Aorta (tissue), 5 donors: ENCODE results near the gene HS3ST5. TPM values are rescaled to one million over a fixed set of nuclear protein-coding genes. Genes with fewer than 3 reads are reported as not detected.
"Not testable (repeated sequence)": the region's sequence is repeated elsewhere in the genome, so short reads cannot be mapped to it uniquely, and the experiment has no call there.

ENCODE experiments used
- ATAC-seq: fragments of 200-7000 bp; cut with Tn5 transposase; one replicate; pipeline ENCODE4 v1.9.1; 2022; ENCODE audit warnings: moderate library complexity; ENCODE audit not compliant: low FRiP score
- DNase-seq, 2 donors: peaks; one replicate each; pipeline ENCODE4 v3.0.0-alpha.2; 2020
- H3K27ac ChIP-seq, 2 donors: one replicate each; pipeline ENCODE4 v1.5.1; 2013; ENCODE audit warnings: low read length in 2 of 2, mild to moderate bottlenecking in 2 of 2, moderate library complexity in 2 of 2, control low read depth in 1 of 2, inconsistent platforms in 1 of 2, low read depth in 1 of 2
- H3K27me3 ChIP-seq, 2 donors: one replicate each; pipeline ENCODE4 v1.6.1; 2013; ENCODE audit warnings: control low read depth in 1 of 2, low read length in 1 of 2, mild to moderate bottlenecking in 1 of 2, moderate library complexity in 1 of 2; ENCODE audit not compliant: insufficient read depth in 2 of 2, control insufficient read depth in 1 of 2
- H3K36me3 ChIP-seq, 2 donors: one replicate each; pipeline ENCODE4 v1.6.1; 2013; ENCODE audit warnings: control low read depth in 1 of 2, low read length in 1 of 2, mild to moderate bottlenecking in 1 of 2; ENCODE audit not compliant: insufficient read depth in 2 of 2, control insufficient read depth in 1 of 2
- H3K4me1 ChIP-seq, 2 donors: one replicate each; pipeline ENCODE4 v1.6.1; 2013; ENCODE audit warnings: low read length in 2 of 2, control low read depth in 1 of 2, mild to moderate bottlenecking in 1 of 2, moderate library complexity in 1 of 2; ENCODE audit not compliant: insufficient read depth in 2 of 2, control insufficient read depth in 1 of 2
- H3K4me3 ChIP-seq, 2 donors: one replicate each; pipeline ENCODE4 v1.5.1; 2013; ENCODE audit warnings: low read length in 2 of 2, control low read depth in 1 of 2, mild to moderate bottlenecking in 1 of 2
- H3K9me3 ChIP-seq: one replicate; pipeline ENCODE4 v1.6.1; 2013; ENCODE audit warnings: mild to moderate bottlenecking, low read length; ENCODE audit not compliant: control insufficient read depth
- WGBS, 2 donors: extraction: QIAGEN DNeasy Blood & Tissue Kit; methylation state at CpG; one replicate each; pipeline ENCODE4 v1.1.7; 2013; 5-methylcytosine and 5-hydroxymethylcytosine counted together
- intact Hi-C, 2 donors: fragments of 100-400 bp; cut with DNase I; formaldehyde crosslinking; loops; one replicate each; pipeline versions ENCODE4 v1.14.2 to v1.15.0; 2022
- polyA plus RNA-seq, 2 donors: library from polyadenylated mRNA; stranded (reverse); fragments of 200-250 nt; gene quantifications; one replicate each; pipeline ENCODE4 v1.2.3, GENCODE V29; 2013
- total RNA-seq, 2 donors: library from RNA; stranded (reverse); fragmentation: NEBNext Ultra II Directional; extraction: Animal tissue kit (Norgen Biotek cat#: 25700); gene quantifications; one replicate each; pipeline ENCODE4 v1.2.1, GENCODE V29; 2021
- donor health status: healthy with polysubstance abuse.
- donor health status: Bipolar disorder and iron deficiency.
- donor health status: DM: no; HTN: no; CAD: no.
- donor health status: DM: no; HTN: no; CAD: no.
- donor health status: DM: yes; HTN: yes; CAD: no.

Gene HS3ST5
- total and polyA plus RNA-seq, 4 donors: not detected

GRCh38 chr6:114247101-114247500 lies 95.7 kb downstream of the HS3ST5 start:
- Histone ChIP-seq H3K4me3 (no peak overlapping the region), H3K36me3 (no peaks in the 10 kb centered on the region), H3K4me1 (no peaks in the 10 kb centered on the region), H3K27me3 (no peaks in the 10 kb centered on the region), H3K27ac (no peak overlapping the region), H3K9me3 (no peaks in the 10 kb centered on the region)
- DNase-seq: no peak
- 45 to 47% methylated on average over 2 of the region's 2 CpGs for WGBS, 2 donors
- intact Hi-C loops: no loop called here
- ATAC-seq: no peak

GRCh38 chr6:114240796-114241195 lies 102.0 kb downstream of the HS3ST5 start:
- no peak for ATAC-seq
- Histone ChIP-seq H3K27me3 (no peaks in the 10 kb centered on the region), H3K4me1 (no peaks in the 10 kb centered on the region), H3K36me3 (no peaks in the 10 kb centered on the region), H3K4me3 (no peak overlapping the region), H3K27ac (no peak overlapping the region), H3K9me3 (no peaks in the 10 kb centered on the region)
- intact Hi-C loops: no loop called here
- 87 to 96% methylated on average over 3 of the region's 3 CpGs for WGBS, 2 donors
- DNase-seq: no peak

- Histone ChIP-seq H3K9me3 (no peaks in the 10 kb centered on the region), H3K4me1 (no peaks in the 10 kb centered on the region), H3K4me3 (no peak overlapping the region), H3K27ac (no peak overlapping the region), H3K27me3 (no peaks in the 10 kb centered on the region), H3K36me3 (no peaks in the 10 kb centered on the region)
- ATAC-seq (no peak), DNase-seq (no peak)
- intact Hi-C loops: no loop called here
- 66% methylated on average over 2 of the region's 2 CpGs for WGBS, 2 donors
Observed at GRCh38 chr6:114228675-114229074, 114.1 kb downstream of the HS3ST5 start.

GRCh38 chr6:114227944-114228468 lies 114.8 kb downstream of the HS3ST5 start:
- Histone ChIP-seq H3K4me3 (no peak overlapping the region), H3K36me3 (no peaks in the 10 kb centered on the region), H3K27me3 (no peaks in the 10 kb centered on the region), H3K27ac (no peak overlapping the region), H3K9me3 (no peaks in the 10 kb centered on the region), H3K4me1 (no peaks in the 10 kb centered on the region)
- no peak for ATAC-seq
- WGBS, 2 donors: 49 to 50% methylated on average over 2 of the region's 2 CpGs
- intact Hi-C loops: no loop called here
- no peak for DNase-seq

GRCh38 chr6:114220241-114220640 lies 122.6 kb downstream of the HS3ST5 start:
- Histone ChIP-seq H3K36me3 (no peaks in the 10 kb centered on the region), H3K27me3 (no peaks in the 10 kb centered on the region), H3K4me3 (no peak overlapping the region), H3K4me1 (no peaks in the 10 kb centered on the region), H3K27ac (no peak overlapping the region), H3K9me3 (no peaks in the 10 kb centered on the region)
- intact Hi-C loops: no loop called here
- no peak for ATAC-seq
- DNase-seq: no peak
- 68 to 75% methylated on average over 2 of the region's 2 CpGs for WGBS, 2 donors

- ATAC-seq: no peak
Observed at GRCh38 chr6:114218437-114219340, 124.1 kb downstream of the HS3ST5 start.

GRCh38 chr6:114217996-114218395 lies 124.8 kb downstream of the HS3ST5 start:
- 90 to 96% methylated on average over 10 of the region's 10 CpGs for WGBS, 2 donors
- intact Hi-C loops, ATAC-seq: not testable (repeated sequence)

More at GRCh38 chr6:114218437-114219340, 124.1 kb downstream of the HS3ST5 start:
- Histone ChIP-seq H3K4me3 (no peak overlapping the region), H3K4me1 (no peaks in the 10 kb centered on the region), H3K9me3 (no peaks in the 10 kb centered on the region), H3K36me3 (no peaks in the 10 kb centered on the region), H3K27ac (no peak overlapping the region), H3K27me3 (no peaks in the 10 kb centered on the region)
- 70 to 86% methylated on average over 8 of the region's 8 CpGs for WGBS, 2 donors
- no peak for DNase-seq
- intact Hi-C loops: no loop called here

GRCh38 chr6:114216789-114217467 lies 125.9 kb downstream of the HS3ST5 start:
- intact Hi-C loops: no loop called here
- Histone ChIP-seq H3K4me3 (no peak overlapping the region), H3K36me3 (no peaks in the 10 kb centered on the region), H3K27me3 (no peaks in the 10 kb centered on the region), H3K9me3 (no peaks in the 10 kb centered on the region), H3K4me1 (no peaks in the 10 kb centered on the region), H3K27ac (no peak overlapping the region)
- DNase-seq (no peak), ATAC-seq (no peak)
- WGBS, 2 donors: 88 to 93% methylated on average over 3 of the region's 3 CpGs

More at GRCh38 chr6:114217996-114218395, 124.8 kb downstream of the HS3ST5 start:
- not testable (repeated sequence) for H3K27me3 ChIP-seq, H3K4me1 ChIP-seq, H3K36me3 ChIP-seq, H3K9me3 ChIP-seq, H3K4me3 ChIP-seq, DNase-seq, H3K27ac ChIP-seq
